ENCODE data around the gene LPCAT1. TPM values are rescaled to one million over a fixed set of nuclear protein-coding genes. Genes with fewer than 3 reads are reported as not detected.
A peak's percentile ranks its signal among the peaks of the same experiment; 100 is the strongest.
"Not testable (repeated sequence)": the region's sequence is repeated elsewhere in the genome, so short reads cannot be mapped to it uniquely, and the experiment has no call there.

Gene LPCAT1
- total RNA-seq, result 100 to 1,000 TPM in 1 of 2 donors, 10 to 100 TPM in 1; 78.5 to 124 TPM
- 72.3 TPM for polyA plus RNA-seq (2013, experiment 1 of 2)
- polyA plus RNA-seq (2013, experiment 2 of 2), result 67.4 TPM
- long read RNA-seq, experiment 1, transcript LPCAT1-201 (14 exons, 3,966 nt), result major isoform, 5 of 21 reads
- long read RNA-seq, experiment 1, partial matches to known transcripts, result 5 of 21 reads
- long read RNA-seq, experiment 1, other reads (novel, unspliced or antisense), result 11 of 21 reads
- long read RNA-seq, experiment 2, transcript LPCAT1-201 (14 exons, 3,966 nt), result major isoform, 113 of 134 reads
- long read RNA-seq, experiment 2, partial matches to known transcripts, result 18 of 134 reads
- long read RNA-seq, experiment 2, other reads (novel, unspliced or antisense), result 3 of 134 reads
- long read RNA-seq, experiment 3, transcript LPCAT1-201 (14 exons, 3,966 nt), result major isoform, 53 of 101 reads
- long read RNA-seq, experiment 3, partial matches to known transcripts, result 26 of 101 reads
- long read RNA-seq, experiment 3, other reads (novel, unspliced or antisense), result 22 of 101 reads
- long read RNA-seq, experiment 4, partial matches to known transcripts, result 0 of 2 reads
- long read RNA-seq, experiment 4, other reads (novel, unspliced or antisense), result 2 of 2 reads

- no peaks in the 10 kb centered on the region for H3K27me3 Mint-ChIP-seq (ENCODE audit: insufficient read depth)
- H3K4me3 Mint-ChIP-seq, result peak within 1 kb of the TSS; percentile 81
Measured at GRCh38 chr5:1523793-1524480, at the start of gene LPCAT1. Gene LPCAT1 (minus strand): TSS chr5:1523960. CDS start chr5:1523844, 116 bp downstream.

DNA sequence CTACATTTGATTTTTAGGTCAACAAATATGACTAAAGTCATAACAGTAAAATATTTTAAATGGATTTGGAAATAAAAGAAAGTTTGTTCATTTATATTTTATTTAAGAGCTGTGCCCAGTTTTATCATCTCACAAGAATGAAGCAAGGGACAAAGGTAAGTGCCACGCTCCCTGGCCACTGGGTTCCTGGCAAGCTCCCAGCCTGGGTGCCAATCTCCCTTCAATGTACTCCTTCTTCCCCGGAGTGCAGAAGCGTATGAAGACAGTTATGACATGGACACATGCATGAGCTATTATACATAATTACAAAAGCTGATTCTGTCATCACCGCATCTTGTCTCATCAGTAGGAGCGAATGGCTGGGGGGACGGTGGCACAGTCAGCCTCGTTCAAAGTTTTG is 48.1 kb upstream of the LPCAT1 start:
- peaks cover 37% of the 10 kb centered on the region for H3K36me3 ChIP-seq (ENCODE audit: control insufficient read depth, insufficient read depth, low read length)
- peaks cover 23% of the 10 kb centered on the region for H3K9me3 Mint-ChIP-seq
- not testable (repeated sequence) for H3K4me3 ChIP-seq (ENCODE audit: low read length); H3K4me1 Mint-ChIP-seq; DNase-seq; H3K27ac ChIP-seq (ENCODE audit: low read depth, low read length); H3K27me3 Mint-ChIP-seq (ENCODE audit: insufficient read depth); H3K27me3 ChIP-seq (ENCODE audit: control insufficient read depth, insufficient read depth, low read length, poor library complexity, severe bottlenecking); H3K4me3 Mint-ChIP-seq; H3K4me1 ChIP-seq (ENCODE audit: control insufficient read depth, insufficient read depth, low read length); H3K9ac ChIP-seq (ENCODE audit: extremely low read depth, low read length, poor library complexity, severe bottlenecking); H3K27ac Mint-ChIP-seq
- H3K36me3 Mint-ChIP-seq (ENCODE audit: low read depth), result peaks cover 57% of the 10 kb centered on the region
- peaks cover 23% of the 10 kb centered on the region for H3K9me3 ChIP-seq (ENCODE audit: control insufficient read depth, low read length)
- WGBS, 2 experiments (ENCODE audit: insufficient coverage in 1 of 2, insufficient read length in 1 of 2), result 83 to 93% methylated on average over 6 to 7 of the region's 7 CpGs

More at GRCh38 chr5:1523793-1524480, at the start of gene LPCAT1:
- Histone ChIP-seq H3K27ac (ENCODE audit: low read depth, low read length) (no peak within 1 kb of the TSS), H3K27me3 (ENCODE audit: control insufficient read depth, insufficient read depth, low read length, poor library complexity, severe bottlenecking) (no peaks in the 10 kb centered on the region), H3K4me1 (ENCODE audit: control insufficient read depth, insufficient read depth, low read length) (peaks cover 6% of the 10 kb centered on the region), H3K9me3 (ENCODE audit: control insufficient read depth, low read length) (no peaks in the 10 kb centered on the region), H3K4me3 (ENCODE audit: low read length) (peak within 1 kb of the TSS; percentile 77), H3K36me3 (ENCODE audit: control insufficient read depth, insufficient read depth, low read length) (peaks cover 18% of the 10 kb centered on the region), H3K9ac (ENCODE audit: extremely low read depth, low read length, poor library complexity, severe bottlenecking) (peak within 1 kb of the TSS; percentile 38)
- Mint-ChIP-seq H3K4me1 (peaks cover 18% of the 10 kb centered on the region), H3K9me3 (no peaks in the 10 kb centered on the region), H3K36me3 (ENCODE audit: low read depth) (peaks cover 18% of the 10 kb centered on the region), H3K27ac (peak within 1 kb of the TSS; percentile 64)
- peak; percentile 90 for DNase-seq
- WGBS, 2 experiments (ENCODE audit: insufficient coverage in 1 of 2, insufficient read length in 1 of 2), result 4 to 5% methylated on average over 44 to 85 of the region's 85 CpGs
- TF ChIP-seq, protein P1, sequence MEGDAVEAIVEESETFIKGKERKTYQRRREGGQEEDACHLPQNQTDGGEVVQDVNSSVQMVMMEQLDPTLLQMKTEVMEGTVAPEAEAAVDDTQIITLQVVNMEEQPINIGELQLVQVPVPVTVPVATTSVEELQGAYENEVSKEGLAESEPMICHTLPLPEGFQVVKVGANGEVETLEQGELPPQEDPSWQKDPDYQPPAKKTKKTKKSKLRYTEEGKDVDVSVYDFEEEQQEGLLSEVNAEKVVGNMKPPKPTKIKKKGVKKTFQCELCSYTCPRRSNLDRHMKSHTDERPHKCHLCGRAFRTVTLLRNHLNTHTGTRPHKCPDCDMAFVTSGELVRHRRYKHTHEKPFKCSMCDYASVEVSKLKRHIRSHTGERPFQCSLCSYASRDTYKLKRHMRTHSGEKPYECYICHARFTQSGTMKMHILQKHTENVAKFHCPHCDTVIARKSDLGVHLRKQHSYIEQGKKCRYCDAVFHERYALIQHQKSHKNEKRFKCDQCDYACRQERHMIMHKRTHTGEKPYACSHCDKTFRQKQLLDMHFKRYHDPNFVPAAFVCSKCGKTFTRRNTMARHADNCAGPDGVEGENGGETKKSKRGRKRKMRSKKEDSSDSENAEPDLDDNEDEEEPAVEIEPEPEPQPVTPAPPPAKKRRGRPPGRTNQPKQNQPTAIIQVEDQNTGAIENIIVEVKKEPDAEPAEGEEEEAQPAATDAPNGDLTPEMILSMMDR (conservative IDR thresholded peaks at IDR 0.05), result peak; percentile 41

DNA sequence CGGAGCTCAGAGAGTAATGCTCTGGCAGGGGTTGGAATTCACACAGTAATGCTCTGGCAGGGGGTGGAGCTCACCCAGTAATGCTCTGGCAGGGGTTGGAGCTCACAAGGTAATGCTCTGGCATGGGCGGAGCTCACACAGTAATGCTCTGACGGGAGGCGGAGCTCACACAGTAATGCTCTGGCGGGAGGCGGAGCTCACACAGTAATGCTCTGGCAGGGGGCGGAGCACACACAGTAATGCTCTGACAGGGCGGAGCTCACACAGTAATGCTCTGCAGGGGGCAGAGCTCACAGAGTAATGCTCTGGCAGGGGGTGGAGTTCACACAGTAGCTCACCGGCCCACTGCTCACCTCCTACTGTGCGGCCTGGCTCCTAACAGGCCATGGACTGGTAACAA is 47.2 kb upstream of the LPCAT1 start:
- no peak overlapping the region for H3K9ac ChIP-seq (ENCODE audit: extremely low read depth, low read length, poor library complexity, severe bottlenecking)
- Mint-ChIP-seq H3K27ac (no peak overlapping the region), H3K27me3 (ENCODE audit: insufficient read depth) (no peaks in the 10 kb centered on the region), H3K4me3 (no peak overlapping the region), H3K36me3 (ENCODE audit: low read depth) (peaks cover 51% of the 10 kb centered on the region), H3K4me1 (peaks cover 2% of the 10 kb centered on the region), H3K9me3 (peaks cover 23% of the 10 kb centered on the region)
- 85 to 96% methylated on average over 5 to 10 of the region's 10 CpGs for WGBS, 2 experiments (ENCODE audit: insufficient coverage in 1 of 2, insufficient read length in 1 of 2)
- TF ChIP-seq, protein P1 (conservative IDR thresholded peaks at IDR 0.05), result no peak
- peaks cover 36% of the 10 kb centered on the region for H3K36me3 ChIP-seq (ENCODE audit: control insufficient read depth, insufficient read depth, low read length)
- peaks cover 23% of the 10 kb centered on the region for H3K9me3 ChIP-seq (ENCODE audit: control insufficient read depth, low read length)
- peak overlapping the region; percentile 68 for H3K4me3 ChIP-seq (ENCODE audit: low read length)
- no peak for DNase-seq
- H3K4me1 ChIP-seq (ENCODE audit: control insufficient read depth, insufficient read depth, low read length), result no peaks in the 10 kb centered on the region
- no peaks in the 10 kb centered on the region for H3K27me3 ChIP-seq (ENCODE audit: control insufficient read depth, insufficient read depth, low read length, poor library complexity, severe bottlenecking)
- no peak overlapping the region for H3K27ac ChIP-seq (ENCODE audit: low read depth, low read length)

Measured in endodermal cell (in vitro differentiated cells).